Keratinocyte (primary cell): Measurements from ENCODE around the gene RPL18. TPM values are rescaled to one million over a fixed set of nuclear protein-coding genes. Genes with fewer than 3 reads are reported as not detected.

Experiments
- DNase-seq: peaks from one replicate; pipeline ENCODE4 v3.0.0-alpha.2; 2011; ENCODE audit warnings: low read depth, missing footprints, low spot score
- FAIRE-seq: peaks from 2 replicates; lab custom pipeline; 2011; peaks lifted over from hg19 to GRCh38; lab: Jason Lieb, UNC
- H2AFZ ChIP-seq: 2 replicates; pipeline ENCODE4 v1.6.0; 2012; ENCODE audit warnings: low read length, control low read depth, inconsistent platforms; ENCODE audit not compliant: control insufficient read depth
- H3K27ac ChIP-seq: 2 replicates; pipeline ENCODE4 v1.5.1; 2011; ENCODE audit warnings: low read length; ENCODE audit not compliant: control insufficient read depth, insufficient read depth
- H3K27me3 ChIP-seq: 3 replicates; pipeline ENCODE4 v1.6.0; 2011; ENCODE audit warnings: low read length; ENCODE audit not compliant: control insufficient read depth, insufficient read depth; ENCODE audit errors: extremely low read depth
- H3K36me3 ChIP-seq, 2 experiments: 2 replicates in 1 of 2; 3 replicates in 1 of 2; pipeline ENCODE4 v1.5.1; 2011; ENCODE audit warnings: low read length in 2 of 2, mild to moderate bottlenecking in 1 of 2; ENCODE audit not compliant: control insufficient read depth in 2 of 2, insufficient read depth in 2 of 2; ENCODE audit errors: extremely low read depth in 1 of 2
- H3K4me1 ChIP-seq: 3 replicates; pipeline ENCODE4 v1.5.1; 2011; ENCODE audit warnings: low read length; ENCODE audit not compliant: control insufficient read depth, insufficient read depth; ENCODE audit errors: extremely low read depth
- H3K4me2 ChIP-seq: 3 replicates; pipeline ENCODE4 v1.6.0; 2011; ENCODE audit warnings: low read depth, low read length; ENCODE audit not compliant: control insufficient read depth, insufficient read depth; ENCODE audit errors: extremely low read depth
- H3K4me3 ChIP-seq, 3 experiments: fragments of 200-600 bp in 1 of 3; sonication (generic) in 1 of 3; 2 replicates in 2 of 3; 3 replicates in 1 of 3; pipeline ENCODE4 v1.5.1; 2011 to 2016; ENCODE audit warnings: low read length in 3 of 3, mild to moderate bottlenecking in 3 of 3, control low read depth in 2 of 3, inconsistent platforms in 1 of 3, low read depth in 1 of 3, mixed read lengths in 1 of 3, mixed run types in 1 of 3, moderate library complexity in 1 of 3; ENCODE audit not compliant: control insufficient read depth in 2 of 3, insufficient read depth in 2 of 3; ENCODE audit errors: extremely low read depth in 1 of 3
- H3K79me2 ChIP-seq: 2 replicates; pipeline ENCODE4 v1.6.0; 2012; ENCODE audit warnings: low read length; ENCODE audit not compliant: control insufficient read depth, insufficient read depth
- H3K9ac ChIP-seq: 3 replicates; pipeline ENCODE4 v1.6.0; 2011; ENCODE audit warnings: low read length; ENCODE audit not compliant: control insufficient read depth, insufficient read depth; ENCODE audit errors: extremely low read depth
- H3K9me1 ChIP-seq: 3 replicates; pipeline ENCODE4 v1.6.0; 2011; ENCODE audit warnings: low read length; ENCODE audit not compliant: control insufficient read depth, insufficient read depth; ENCODE audit errors: extremely low read depth
- H3K9me3 ChIP-seq: 2 replicates; pipeline ENCODE4 v1.5.1; 2012; ENCODE audit warnings: low read depth, low read length; ENCODE audit not compliant: control insufficient read depth
- H4K20me1 ChIP-seq: 3 replicates; pipeline ENCODE4 v1.6.0; 2011; ENCODE audit warnings: low read length; ENCODE audit not compliant: control insufficient read depth, insufficient read depth; ENCODE audit errors: extremely low read depth
- EZH2 ChIP-seq: IDR thresholded peaks from one replicate; pipeline ENCODE4 v1.6.1; 2012; ENCODE audit warnings: inconsistent platforms, mild to moderate bottlenecking, low read length, moderate library complexity
- dilution Hi-C: fragments of 300-500 bp; cut with MboI; formaldehyde crosslinking; loops from one replicate; pipeline ENCODE4 v1.7.0; 2020; ENCODE audit warnings: low sequenced_read_pairs; ENCODE audit not compliant: extremely low pct_ligation_motif_present
- polyA plus RNA-seq, 5 experiments: library from polyadenylated mRNA; depleted of rRNA in 3 of 5; stranded (reverse) in 3 of 5; stranded (forward) in 1 of 5; unstranded in 1 of 5; fragments of >200 nt; gene quantifications; 1 replicate in 1 of 5; 2 replicates in 3 of 5; 3 replicates in 1 of 5; pipeline versions ENCODE4 v1.2.1 to v1.2.3, GENCODE V29; 2011 to 2012; ENCODE audit warnings: missing spikeins in 2 of 5, low read depth in 1 of 5, low replicate concordance in 1 of 5
- TF ChIP-seq, protein P1 (sequence below), 3 experiments: IDR thresholded peaks in 1 of 3; conservative IDR thresholded peaks in 1 of 3; optimal IDR thresholded peaks in 1 of 3; 2 replicates in 2 of 3; 3 replicates in 1 of 3; pipeline versions ENCODE3 to v1.5.1; 2011; ENCODE audit warnings: low read length in 3 of 3, mild to moderate bottlenecking in 3 of 3, moderate library complexity in 2 of 3, control low read depth in 1 of 3, inconsistent platforms in 1 of 3; ENCODE audit not compliant: insufficient read depth in 2 of 3; ENCODE audit errors: extremely low read depth in 1 of 3

RPL18 gene
- polyA plus RNA-seq, 1 donor (not counting 4 experiments of a cell fraction or from before 2014, with no cell fraction given), result 1,015 TPM

DNA sequence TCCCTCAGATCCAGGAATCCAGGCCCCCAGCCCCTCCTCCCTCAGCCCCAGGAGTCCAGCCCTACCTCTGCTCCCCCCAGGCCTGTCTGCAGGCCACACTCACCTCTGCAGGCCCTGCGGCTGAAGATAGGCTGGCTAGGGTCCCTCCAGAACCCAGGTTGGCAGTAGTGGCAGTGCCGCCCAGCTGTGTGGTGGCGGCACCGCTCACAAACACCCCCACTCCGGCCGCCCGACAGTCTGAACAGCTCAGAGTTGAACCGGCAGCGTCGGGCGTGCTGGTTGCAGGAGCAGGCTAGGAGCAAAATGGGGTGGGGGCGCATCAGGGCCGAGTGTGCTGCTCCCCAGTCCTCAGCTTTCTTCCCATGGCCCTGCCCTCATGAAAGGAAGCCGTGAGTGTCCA is 45.5 kb upstream of the RPL18 start:
- FAIRE-seq (no peak), DNase-seq (no peak)
- H3K9me1 ChIP-seq, result no peaks in the 10 kb centered on the region
- no peaks in the 10 kb centered on the region for H3K4me1 ChIP-seq
- H3K36me3 ChIP-seq, result no peaks in the 10 kb centered on the region
- H3K79me2 ChIP-seq, result no peaks in the 10 kb centered on the region
- TF ChIP-seq, protein P1, sequence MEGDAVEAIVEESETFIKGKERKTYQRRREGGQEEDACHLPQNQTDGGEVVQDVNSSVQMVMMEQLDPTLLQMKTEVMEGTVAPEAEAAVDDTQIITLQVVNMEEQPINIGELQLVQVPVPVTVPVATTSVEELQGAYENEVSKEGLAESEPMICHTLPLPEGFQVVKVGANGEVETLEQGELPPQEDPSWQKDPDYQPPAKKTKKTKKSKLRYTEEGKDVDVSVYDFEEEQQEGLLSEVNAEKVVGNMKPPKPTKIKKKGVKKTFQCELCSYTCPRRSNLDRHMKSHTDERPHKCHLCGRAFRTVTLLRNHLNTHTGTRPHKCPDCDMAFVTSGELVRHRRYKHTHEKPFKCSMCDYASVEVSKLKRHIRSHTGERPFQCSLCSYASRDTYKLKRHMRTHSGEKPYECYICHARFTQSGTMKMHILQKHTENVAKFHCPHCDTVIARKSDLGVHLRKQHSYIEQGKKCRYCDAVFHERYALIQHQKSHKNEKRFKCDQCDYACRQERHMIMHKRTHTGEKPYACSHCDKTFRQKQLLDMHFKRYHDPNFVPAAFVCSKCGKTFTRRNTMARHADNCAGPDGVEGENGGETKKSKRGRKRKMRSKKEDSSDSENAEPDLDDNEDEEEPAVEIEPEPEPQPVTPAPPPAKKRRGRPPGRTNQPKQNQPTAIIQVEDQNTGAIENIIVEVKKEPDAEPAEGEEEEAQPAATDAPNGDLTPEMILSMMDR (optimal IDR thresholded peaks at IDR 0.05 in 1 of 3, IDR thresholded peaks at IDR 0.05 in 1 of 3, conservative IDR thresholded peaks at IDR 0.05 in 1 of 3; ENCODE audit: extremely low read depth in 1 of 3, insufficient read depth in 2 of 3, low read length in 3 of 3), result no peak
- no peak for TF ChIP-seq EZH2
- H3K9me3 ChIP-seq, result no peaks in the 10 kb centered on the region
- dilution Hi-C loops, result no loop called here
- H3K4me2 ChIP-seq, result no peak overlapping the region
- H3K27me3 ChIP-seq, result no peaks in the 10 kb centered on the region
- H4K20me1 ChIP-seq, result no peaks in the 10 kb centered on the region
- H3K9ac ChIP-seq, result no peak overlapping the region
- no peak overlapping the region for H3K27ac ChIP-seq
- H2AFZ ChIP-seq, result no peak overlapping the region
- H3K4me3 ChIP-seq, result no peak overlapping the region

DNA sequence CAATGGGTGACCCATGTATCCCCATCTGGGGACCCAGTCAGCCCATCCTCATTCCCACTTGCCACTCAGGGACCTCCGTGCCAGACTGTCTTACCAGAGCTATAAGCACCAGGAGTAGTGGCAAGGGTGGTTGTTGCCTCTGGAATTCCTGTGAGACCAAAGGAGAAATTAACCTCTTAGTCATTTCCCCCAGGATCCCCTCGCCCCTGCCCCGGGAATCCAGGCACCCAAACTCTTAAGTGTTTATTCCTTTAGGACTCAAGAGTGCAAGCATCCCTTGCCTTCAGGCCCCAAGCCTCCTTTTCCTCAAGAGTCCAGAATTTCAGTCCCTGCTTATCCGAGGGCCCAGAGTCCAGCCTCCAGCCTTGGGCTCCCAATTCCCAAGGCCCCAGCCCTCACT is 44.7 kb upstream of the RPL18 start:
- TF ChIP-seq EZH2, result no peak
- TF ChIP-seq, protein P1 (optimal IDR thresholded peaks at IDR 0.05 in 1 of 3, IDR thresholded peaks at IDR 0.05 in 1 of 3, conservative IDR thresholded peaks at IDR 0.05 in 1 of 3; ENCODE audit: extremely low read depth in 1 of 3, insufficient read depth in 2 of 3, low read length in 3 of 3), result no peak
- DNase-seq, result no peak
- Histone ChIP-seq H3K4me3 (no peak overlapping the region), H3K4me1 (no peaks in the 10 kb centered on the region), H3K36me3 (no peaks in the 10 kb centered on the region), H3K9ac (no peak overlapping the region), H3K9me3 (no peaks in the 10 kb centered on the region), H4K20me1 (no peaks in the 10 kb centered on the region), H3K79me2 (no peaks in the 10 kb centered on the region), H3K27ac (no peak overlapping the region), H3K9me1 (no peaks in the 10 kb centered on the region), H3K4me2 (no peak overlapping the region), H2AFZ (no peak overlapping the region), H3K27me3 (no peaks in the 10 kb centered on the region)
- FAIRE-seq, result no peak
- dilution Hi-C loops, result no loop called here
